Measurements from ENCODE around the gene MADCAM1.

The MADCAM1 gene

DNA sequence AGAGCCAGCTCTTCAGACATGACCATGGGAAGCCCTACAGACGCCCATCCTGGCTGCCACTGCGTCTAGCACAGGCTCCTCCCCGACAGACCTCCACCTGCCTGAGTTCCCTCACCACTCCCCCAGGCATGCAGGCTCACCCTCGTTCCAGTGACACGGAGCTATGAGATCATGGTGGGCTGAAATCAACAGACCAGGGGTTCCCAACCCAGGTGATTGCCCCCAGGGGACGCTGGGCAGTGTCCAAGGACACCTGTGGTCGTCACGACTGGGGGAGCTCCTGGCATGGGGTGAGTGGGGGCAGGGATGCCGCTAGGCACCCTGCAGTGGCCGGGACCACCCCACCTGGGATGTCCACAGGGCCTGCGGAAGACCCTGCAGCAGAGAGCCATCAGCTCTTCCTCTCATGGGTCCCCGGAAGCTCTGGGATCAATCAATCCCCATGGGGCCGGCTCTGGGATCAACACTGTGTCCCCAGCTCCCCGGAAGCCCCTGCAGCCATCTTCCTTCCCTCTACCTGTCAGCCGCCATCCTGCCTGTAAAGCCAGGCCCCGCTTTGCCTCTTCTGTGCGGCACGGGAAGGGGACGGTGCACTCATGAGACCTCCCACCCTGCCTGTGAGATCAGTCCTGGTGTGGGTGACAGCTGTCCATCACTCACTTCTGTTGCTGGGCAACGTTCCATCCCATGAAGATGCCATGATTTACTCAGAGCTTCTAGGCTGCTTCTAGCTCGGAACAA, 12.8 kb upstream of the MADCAM1 start:
- in situ Hi-C loops (cut with HindIII; ENCODE audit: low pct_ligation_motif_present, low pct_unique_long_range_greater_than_20kb, low sequenced_read_pairs), result no loop called here
- no peak for DNase-seq

- in situ Hi-C loops (cut with HindIII; ENCODE audit: low pct_ligation_motif_present, low pct_unique_long_range_greater_than_20kb, low sequenced_read_pairs), result no loop called here
These were observed 11.8 kb upstream of the MADCAM1 start for GRCh38 chr19:484494-484893.

DNA sequence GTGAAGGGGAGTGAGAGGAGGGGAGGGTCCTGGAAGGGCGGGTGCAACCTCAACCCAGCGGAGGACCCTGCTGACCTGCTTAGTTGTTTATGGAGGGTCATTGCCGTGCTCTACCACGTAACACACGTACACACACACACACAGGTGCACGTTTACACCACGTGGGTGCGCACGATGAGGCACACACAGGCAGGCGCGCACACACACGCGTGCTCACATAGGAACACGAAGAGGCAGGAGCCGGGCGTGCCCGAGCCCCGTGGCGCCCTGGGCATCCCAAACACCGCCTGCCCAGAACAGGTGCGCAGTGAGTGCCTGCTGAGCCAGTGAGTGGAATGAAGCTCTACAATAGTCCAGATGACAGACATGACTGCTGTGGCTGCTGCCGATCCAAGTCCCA, 11.2 kb upstream of the MADCAM1 start:
- in situ Hi-C loops (cut with HindIII; ENCODE audit: low pct_ligation_motif_present, low pct_unique_long_range_greater_than_20kb, low sequenced_read_pairs), result no loop called here
- no peak for DNase-seq

More at GRCh38 chr19:484494-484893, 11.8 kb upstream of the MADCAM1 start:
- DNase-seq, result no peak

GRCh38 chr19:485583-486236, 10.6 kb upstream of the MADCAM1 start:
- in situ Hi-C loops (cut with HindIII; ENCODE audit: low pct_ligation_motif_present, low pct_unique_long_range_greater_than_20kb, low sequenced_read_pairs), result no loop called here
- DNase-seq, result peak; percentile 26

DNA sequence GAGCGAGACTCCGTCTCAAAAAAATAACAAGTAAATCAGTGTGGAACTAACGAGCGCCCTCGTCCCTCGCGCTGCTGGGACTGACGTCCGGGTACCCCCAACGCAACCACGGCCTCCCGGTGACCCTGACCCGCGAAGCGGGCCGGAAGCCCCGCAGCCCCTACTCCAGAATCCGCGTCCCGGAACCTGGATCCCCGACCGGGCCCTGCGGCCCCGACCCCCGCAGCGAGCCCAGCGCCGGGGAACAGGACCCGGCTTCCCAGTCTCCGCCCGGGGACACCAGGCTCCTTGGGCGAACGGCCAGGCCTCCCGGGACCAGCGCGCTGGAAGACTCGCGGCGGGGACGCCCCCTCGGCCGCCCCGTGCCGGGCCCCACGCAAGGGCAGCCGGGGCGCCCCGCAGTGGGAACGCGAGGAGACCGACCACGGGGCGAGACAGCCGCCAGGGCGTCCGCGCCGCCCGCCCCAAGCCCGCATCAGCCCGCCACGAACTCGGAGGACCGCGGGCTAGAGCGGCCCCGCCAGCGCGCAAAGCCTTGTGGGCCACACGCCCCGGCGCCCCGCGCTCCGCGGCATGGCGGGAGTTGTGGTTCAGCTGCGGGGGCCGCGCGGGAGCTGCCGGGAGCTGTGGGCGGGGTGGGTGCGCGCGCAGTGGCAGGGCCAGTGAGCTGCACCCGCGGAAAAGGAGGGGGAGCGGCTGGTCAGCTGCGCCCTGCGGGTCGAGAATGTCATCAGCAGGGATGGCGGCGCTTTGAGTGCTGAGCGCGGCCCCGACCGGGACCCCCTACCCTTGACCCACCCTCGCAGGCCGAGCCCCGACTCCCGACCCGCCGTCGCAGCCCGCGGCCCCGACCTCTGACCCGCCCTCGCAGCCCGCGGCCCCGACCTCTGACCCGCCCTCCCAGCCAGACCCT, 7.5 kb upstream of the MADCAM1 start:
- in situ Hi-C loops (cut with HindIII; ENCODE audit: low pct_ligation_motif_present, low pct_unique_long_range_greater_than_20kb, low sequenced_read_pairs), result no loop called here
- peak; percentile 89 for DNase-seq

DNA sequence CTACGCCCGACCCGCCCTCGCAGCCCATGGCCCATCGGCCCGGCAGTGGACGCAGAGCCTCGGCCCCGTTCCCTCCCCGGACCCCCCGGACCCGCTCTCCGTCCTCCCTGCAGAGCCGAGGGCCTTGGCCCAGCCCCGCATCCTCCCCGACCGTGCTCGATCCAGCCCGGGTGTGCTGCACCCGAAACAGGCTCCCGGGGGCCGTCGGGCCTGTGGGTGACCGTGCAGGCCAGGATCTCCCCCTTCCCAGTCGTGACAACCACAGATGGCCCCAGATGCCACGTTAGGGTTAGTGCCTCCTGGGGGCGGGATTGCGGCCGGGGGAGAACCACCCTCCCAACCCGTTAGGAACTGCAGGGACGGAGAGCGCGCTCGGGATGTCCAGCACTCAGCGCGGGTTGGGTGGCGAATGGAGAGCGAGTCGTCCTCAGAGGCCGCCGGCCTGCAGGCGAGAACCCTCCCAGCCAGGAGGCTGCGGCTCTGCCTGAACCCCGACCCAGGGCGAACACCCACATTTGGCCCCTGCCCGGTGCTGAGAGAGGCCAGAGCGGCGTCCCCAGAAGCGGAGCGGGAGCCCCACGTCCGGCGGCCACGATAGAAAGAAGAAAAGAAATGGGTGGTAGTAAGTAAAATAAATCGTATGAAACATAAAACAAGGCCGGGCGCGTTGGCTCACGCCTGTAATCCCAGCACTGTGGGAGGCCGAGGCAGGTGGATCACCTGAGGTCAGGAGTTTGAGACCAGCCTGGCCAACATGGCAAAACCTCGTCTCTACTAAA, 6.7 kb upstream of the MADCAM1 start:
- DNase-seq, result no peak
- in situ Hi-C loops (cut with HindIII; ENCODE audit: low pct_ligation_motif_present, low pct_unique_long_range_greater_than_20kb, low sequenced_read_pairs), result no loop called here

DNA sequence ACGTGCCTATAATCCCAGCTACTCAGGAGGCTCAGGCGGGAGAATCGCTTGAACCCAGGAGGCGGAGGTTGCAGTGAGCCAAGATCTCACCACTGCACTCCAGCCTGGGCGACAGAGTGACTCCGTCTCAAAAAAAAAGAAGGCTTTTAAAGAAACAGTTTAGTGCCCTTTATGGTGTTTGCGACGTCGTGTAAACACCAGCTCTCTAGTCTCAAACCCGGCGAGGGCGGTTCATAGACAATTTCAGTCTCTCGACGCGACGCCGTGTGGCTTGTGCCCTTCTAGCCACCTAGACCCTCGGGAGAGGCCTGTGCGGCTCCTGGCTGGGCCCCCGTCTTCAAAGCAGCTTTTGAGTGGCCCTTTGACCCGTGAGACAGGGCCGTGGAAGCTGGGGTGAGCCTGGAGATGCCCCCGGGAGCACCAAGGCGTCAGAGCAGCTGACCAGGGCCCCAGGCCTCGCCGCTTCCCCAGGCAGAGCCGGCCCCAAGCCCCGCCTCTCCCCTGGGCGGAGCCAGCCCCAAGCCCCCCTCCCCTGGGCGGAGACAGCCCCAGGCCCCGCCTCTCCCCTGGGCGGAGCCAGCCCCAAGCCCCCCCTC, 5.0 kb upstream of the MADCAM1 start:
- in situ Hi-C loops (cut with HindIII; ENCODE audit: low pct_ligation_motif_present, low pct_unique_long_range_greater_than_20kb, low sequenced_read_pairs), result no loop called here
- DNase-seq, result no peak

DNA sequence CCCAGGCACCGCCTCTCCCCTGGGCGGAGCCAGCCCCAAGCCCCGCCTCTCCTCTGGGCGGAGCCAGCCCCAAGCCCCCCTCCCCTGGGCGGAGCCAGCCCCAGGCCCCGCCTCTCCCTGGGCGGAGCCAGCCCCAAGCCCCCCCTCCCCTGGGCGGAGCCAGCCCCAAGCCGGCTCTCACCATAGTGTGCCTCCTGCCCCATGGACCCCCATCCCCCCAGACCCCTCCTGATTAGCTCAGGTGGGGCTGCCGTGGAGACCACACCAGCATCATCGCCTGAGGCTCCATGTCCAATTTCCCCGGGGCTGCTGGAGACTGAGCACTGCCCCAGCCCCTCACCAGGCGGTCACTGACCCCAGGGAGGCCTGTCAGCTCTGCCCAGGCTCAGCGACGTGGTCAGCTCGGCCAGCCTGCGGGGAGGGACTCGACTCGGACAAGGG, 4.2 kb upstream of the MADCAM1 start:
- in situ Hi-C loops (cut with HindIII; ENCODE audit: low pct_ligation_motif_present, low pct_unique_long_range_greater_than_20kb, low sequenced_read_pairs), result no loop called here
- no peak for DNase-seq

DNA sequence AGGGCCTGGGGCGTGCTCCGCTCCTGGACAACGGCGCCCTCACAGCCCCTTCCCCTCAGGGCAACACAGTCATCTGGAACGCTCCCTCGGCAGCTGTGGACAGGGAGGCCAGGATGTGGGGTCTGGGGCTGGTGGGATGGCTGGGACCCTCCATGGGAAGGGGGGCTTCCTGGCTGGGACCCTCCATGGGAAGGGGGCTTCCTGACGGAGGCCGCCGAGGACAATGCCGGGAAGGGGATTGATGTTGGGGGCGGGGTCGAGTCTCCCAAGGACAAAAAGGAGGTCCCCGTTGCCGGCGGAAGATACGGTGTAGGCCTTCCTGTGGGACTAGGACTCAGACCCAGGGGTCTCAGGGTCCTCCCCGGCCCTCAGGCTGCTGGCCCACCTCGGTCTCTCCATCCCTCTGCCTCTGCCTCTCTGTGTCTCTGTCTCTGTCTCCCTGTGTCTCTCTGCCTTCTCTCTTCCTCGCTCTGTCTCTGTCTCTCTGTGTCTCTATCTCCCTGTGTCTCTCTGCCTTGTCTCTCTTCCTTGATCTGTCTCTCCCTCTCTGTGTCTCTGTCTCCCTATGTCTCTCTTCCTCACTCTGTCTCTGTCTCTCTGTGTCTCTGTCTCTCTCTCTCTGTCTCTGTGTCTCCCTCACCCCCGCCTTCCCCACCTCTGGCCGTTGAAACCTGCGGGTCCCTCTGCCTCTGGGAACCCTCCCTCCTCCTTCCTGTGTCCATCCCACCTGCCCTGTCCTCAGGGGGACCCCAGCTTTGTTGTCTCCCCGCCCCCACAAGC, 2.7 kb upstream of the MADCAM1 start:
- in situ Hi-C loops (cut with HindIII; ENCODE audit: low pct_ligation_motif_present, low pct_unique_long_range_greater_than_20kb, low sequenced_read_pairs), result no loop called here

DNA sequence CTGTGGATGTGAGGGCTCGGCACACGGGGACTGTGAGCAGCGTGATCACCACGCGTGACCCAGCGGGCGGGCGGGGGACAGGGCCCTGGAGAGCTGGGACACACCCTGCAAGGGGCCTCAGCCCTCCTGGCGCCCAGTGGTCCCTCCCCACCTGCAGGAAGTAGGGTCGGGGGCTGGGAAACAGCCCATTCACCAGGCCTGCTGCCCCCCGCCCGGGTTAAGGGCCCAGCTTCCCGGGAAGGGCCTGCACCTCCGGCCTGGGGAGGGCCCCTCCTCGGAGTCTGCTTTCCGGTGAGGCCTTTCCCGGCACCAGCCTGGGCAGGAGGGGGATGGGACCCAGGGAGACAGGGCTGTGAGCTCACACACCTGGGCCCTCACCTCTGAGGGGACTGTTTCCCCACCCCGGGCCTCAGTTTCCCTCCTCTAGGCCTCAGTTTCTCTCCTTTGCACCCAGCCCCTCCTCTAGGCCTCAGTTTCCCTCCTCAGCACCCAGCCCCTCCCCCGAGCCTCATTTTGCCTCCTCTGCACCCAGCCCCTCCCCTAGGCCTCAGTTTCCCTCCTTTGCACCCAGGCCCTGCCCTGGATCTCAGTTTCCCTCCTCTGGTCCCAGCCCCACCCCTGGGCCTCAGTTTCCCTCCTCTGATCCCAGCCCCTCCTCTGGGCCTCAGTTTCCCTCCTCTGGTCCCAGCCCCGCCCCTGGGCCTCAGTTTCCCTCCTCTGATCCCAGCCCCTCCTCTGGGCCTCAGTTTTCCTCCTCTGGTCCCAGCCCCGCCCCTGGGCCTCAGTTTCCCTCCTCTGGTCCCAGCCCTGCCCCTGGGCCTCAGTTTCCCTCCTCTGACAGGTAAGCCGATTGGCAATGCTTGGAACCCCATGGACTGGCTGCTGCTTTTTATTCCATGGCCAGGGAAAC, 1.9 kb upstream of the MADCAM1 start:
- in situ Hi-C loops (cut with HindIII; ENCODE audit: low pct_ligation_motif_present, low pct_unique_long_range_greater_than_20kb, low sequenced_read_pairs), result no loop called here
- DNase-seq, result no peak

More for the DNA sequence above, 2.7 kb upstream of the MADCAM1 start:
- DNase-seq, result no peak

DNA sequence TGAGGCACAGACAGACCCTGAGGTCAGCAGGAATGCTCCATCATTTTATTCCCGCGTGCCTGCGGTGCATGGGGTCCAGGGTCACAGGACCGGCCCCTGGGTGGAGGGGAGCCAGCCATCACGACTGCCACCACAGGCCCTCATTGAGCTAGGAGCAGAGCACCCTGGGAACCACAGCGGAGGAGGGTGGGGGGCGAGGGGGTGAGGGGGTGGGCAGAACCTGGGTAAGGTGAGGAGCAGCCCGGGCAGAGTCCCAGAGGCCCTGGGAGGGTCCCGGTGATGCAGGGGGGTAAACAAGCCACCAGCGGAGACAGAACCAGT, 1.2 kb upstream of the MADCAM1 start:
- no peak for DNase-seq
- in situ Hi-C loops (cut with HindIII; ENCODE audit: low pct_ligation_motif_present, low pct_unique_long_range_greater_than_20kb, low sequenced_read_pairs), result no loop called here

DNA sequence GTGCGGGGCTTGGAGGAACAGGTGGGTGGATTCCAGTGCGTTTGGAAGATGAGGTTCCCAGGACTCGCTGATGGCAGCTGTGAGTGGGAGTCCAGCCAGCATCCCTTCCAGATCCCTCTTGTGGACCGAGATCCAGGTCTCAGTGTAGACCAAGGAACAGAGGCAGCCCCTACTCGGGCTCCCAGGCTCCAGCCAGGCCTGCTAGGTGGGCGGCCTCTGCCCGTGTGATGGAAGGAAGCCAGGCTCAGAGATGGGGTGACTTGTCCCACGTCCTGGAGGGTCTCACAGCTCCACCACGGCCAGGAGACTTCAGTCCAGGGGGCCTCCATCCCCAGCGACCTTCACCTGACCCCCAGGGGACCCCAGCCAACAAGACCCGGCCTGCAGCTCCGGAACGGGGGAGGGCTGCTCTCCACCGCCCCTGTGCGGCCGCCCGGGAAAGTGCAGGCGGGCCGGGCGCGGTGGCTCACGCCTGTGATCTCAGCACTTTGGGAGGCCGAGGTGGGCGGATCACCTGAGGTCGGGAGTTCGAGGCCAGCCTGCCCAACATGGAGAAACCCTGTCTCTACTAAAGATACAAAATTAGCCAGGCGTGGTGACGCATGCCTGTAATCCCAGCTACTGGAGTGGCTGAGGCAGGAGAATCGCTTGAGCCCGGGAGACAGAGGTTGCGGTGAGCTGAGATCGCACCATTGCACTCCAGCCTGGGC, 729 bp upstream of the MADCAM1 start:
- in situ Hi-C loops (cut with HindIII; ENCODE audit: low pct_ligation_motif_present, low pct_unique_long_range_greater_than_20kb, low sequenced_read_pairs), result no loop called here
- peak; percentile 18 for DNase-seq

GRCh38 chr19:496986-497385, 700 bp downstream of the MADCAM1 start:
- in situ Hi-C loops (cut with HindIII; ENCODE audit: low pct_ligation_motif_present, low pct_unique_long_range_greater_than_20kb, low sequenced_read_pairs), result no loop called here

GRCh38 chr19:497491-497868, 1.2 kb downstream of the MADCAM1 start:
- no peak for DNase-seq
- in situ Hi-C loops (cut with HindIII; ENCODE audit: low pct_ligation_motif_present, low pct_unique_long_range_greater_than_20kb, low sequenced_read_pairs), result no loop called here

More at GRCh38 chr19:496986-497385, 700 bp downstream of the MADCAM1 start:
- no peak for DNase-seq

DNA sequence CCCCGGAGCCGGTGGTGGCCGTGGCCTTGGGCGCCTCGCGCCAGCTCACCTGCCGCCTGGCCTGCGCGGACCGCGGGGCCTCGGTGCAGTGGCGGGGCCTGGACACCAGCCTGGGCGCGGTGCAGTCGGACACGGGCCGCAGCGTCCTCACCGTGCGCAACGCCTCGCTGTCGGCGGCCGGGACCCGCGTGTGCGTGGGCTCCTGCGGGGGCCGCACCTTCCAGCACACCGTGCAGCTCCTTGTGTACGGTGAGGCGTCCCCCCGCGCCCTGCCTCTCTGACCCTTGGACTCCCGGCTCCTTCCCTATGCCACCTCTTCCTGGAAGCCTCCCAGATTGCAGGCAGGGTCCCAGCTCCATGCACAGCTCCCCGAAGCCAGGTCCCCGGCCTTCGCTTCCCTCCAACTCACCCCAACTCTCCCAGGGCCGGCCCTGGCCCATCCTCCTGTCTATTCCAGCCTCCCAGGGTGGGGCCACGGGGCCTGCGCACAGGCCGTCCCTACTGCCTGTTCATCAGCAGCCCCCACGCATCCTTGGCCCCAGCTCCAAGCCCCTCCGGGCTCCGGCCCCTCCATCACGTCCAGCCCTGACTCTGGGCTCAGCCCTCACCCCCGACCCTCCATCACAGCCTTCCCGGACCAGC, 1.7 kb downstream of the MADCAM1 start:
- in situ Hi-C loops (cut with HindIII; ENCODE audit: low pct_ligation_motif_present, low pct_unique_long_range_greater_than_20kb, low sequenced_read_pairs), result no loop called here
- DNase-seq, result no peak

DNA sequence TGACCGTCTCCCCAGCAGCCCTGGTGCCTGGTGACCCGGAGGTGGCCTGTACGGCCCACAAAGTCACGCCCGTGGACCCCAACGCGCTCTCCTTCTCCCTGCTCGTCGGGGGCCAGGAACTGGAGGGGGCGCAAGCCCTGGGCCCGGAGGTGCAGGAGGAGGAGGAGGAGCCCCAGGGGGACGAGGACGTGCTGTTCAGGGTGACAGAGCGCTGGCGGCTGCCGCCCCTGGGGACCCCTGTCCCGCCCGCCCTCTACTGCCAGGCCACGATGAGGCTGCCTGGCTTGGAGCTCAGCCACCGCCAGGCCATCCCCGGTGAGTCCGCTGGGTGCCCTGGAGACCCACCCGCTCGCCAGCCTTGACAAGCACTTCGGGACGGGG, 2.2 kb downstream of the MADCAM1 start:
- no peak for DNase-seq
- in situ Hi-C loops (cut with HindIII; ENCODE audit: low pct_ligation_motif_present, low pct_unique_long_range_greater_than_20kb, low sequenced_read_pairs), result no loop called here
